ENCODE results near the gene FBXW7. TPM values are rescaled to one million over a fixed set of nuclear protein-coding genes. Genes with fewer than 3 reads are reported as not detected.

FBXW7 gene
- total RNA-seq, 2 donors from 2014 or later = 39.9 to 49.4 TPM

DNA sequence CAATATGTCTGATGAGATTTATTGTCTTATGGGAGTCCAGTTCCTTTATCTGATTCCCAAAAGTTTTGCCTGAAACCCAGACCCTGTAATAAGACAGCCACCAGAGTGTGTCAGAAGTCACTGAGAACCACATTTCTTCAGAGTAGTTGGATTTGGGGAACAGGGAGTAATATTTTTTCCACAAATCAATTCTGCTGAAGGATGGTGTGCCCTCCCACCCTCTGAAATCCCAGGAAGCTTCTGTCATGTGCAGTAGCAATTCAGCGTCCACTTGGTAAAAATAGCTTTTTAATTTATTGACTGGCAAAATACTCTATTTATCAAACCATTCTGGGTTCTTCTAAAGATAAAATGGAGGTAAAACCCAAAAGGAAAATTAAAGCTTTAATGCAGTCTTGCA is 229.4 kb downstream of the FBXW7 start:
- Histone ChIP-seq H3K36me3 (no peaks in the 10 kb centered on the region), H3K9me3 (no peaks in the 10 kb centered on the region), H3K27ac (no peak overlapping the region), H3K4me1 (no peaks in the 10 kb centered on the region), H3K4me3 (no peak overlapping the region), H3K27me3 (no peaks in the 10 kb centered on the region)
- TF ChIP-seq, protein P1, sequence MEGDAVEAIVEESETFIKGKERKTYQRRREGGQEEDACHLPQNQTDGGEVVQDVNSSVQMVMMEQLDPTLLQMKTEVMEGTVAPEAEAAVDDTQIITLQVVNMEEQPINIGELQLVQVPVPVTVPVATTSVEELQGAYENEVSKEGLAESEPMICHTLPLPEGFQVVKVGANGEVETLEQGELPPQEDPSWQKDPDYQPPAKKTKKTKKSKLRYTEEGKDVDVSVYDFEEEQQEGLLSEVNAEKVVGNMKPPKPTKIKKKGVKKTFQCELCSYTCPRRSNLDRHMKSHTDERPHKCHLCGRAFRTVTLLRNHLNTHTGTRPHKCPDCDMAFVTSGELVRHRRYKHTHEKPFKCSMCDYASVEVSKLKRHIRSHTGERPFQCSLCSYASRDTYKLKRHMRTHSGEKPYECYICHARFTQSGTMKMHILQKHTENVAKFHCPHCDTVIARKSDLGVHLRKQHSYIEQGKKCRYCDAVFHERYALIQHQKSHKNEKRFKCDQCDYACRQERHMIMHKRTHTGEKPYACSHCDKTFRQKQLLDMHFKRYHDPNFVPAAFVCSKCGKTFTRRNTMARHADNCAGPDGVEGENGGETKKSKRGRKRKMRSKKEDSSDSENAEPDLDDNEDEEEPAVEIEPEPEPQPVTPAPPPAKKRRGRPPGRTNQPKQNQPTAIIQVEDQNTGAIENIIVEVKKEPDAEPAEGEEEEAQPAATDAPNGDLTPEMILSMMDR (IDR thresholded peaks at IDR 0.05) = no peak
- no peak for DNase-seq (ENCODE audit: low spot score)

DNA sequence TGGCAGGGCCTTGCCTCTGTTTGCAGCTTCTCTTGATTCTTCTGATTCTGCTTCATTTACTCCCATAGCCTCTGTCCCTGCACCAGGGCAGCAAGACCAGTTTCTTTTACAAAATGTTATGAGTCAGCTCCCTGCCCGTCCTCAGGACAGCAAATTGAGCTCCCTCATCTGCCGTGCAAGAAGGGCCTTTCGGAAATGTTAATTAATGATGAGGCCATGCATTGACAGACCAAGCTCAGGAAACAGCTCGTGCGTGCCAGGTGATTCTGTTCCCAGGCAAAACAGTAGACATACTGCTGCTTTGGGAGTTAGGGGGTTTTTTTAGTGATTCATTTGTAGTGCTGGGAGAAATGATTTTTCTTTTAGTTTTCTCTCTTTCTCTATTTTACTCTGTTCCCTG is 231.7 kb downstream of the FBXW7 start:
- no peak for DNase-seq (ENCODE audit: low spot score)
- Histone ChIP-seq H3K4me3 (no peak overlapping the region), H3K27me3 (no peaks in the 10 kb centered on the region), H3K27ac (no peak overlapping the region), H3K9me3 (no peaks in the 10 kb centered on the region), H3K4me1 (no peaks in the 10 kb centered on the region), H3K36me3 (no peaks in the 10 kb centered on the region)
- TF ChIP-seq, protein P1 (IDR thresholded peaks at IDR 0.05) = no peak

DNA sequence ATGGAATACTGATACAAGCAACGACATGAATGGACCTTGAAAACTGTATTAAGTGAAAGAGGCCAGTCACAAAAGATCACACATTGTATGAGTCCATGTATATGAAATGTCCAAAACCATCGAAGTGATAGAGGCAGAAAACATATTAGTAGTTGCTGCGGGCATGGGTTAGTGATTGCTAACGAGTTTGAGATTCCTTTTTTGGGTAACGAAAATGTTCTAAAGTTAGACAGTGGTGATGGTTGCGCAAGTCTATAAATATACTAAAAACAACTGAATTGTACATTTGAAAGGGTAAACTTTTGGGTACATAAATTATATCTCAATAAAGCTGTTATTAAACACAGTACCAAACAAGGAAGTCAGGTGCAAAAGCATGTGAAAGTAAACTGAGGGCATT is 234.5 kb downstream of the FBXW7 start:
- no peaks in the 10 kb centered on the region for H3K4me1 ChIP-seq
- TF ChIP-seq, protein P1 (IDR thresholded peaks at IDR 0.05) = no peak
- H3K27ac ChIP-seq = no peak overlapping the region
- no peak overlapping the region for H3K4me3 ChIP-seq
- H3K36me3 ChIP-seq = no peaks in the 10 kb centered on the region
- H3K27me3 ChIP-seq = no peaks in the 10 kb centered on the region
- no peak for DNase-seq (ENCODE audit: low spot score)
- H3K9me3 ChIP-seq = no peaks in the 10 kb centered on the region

DNA sequence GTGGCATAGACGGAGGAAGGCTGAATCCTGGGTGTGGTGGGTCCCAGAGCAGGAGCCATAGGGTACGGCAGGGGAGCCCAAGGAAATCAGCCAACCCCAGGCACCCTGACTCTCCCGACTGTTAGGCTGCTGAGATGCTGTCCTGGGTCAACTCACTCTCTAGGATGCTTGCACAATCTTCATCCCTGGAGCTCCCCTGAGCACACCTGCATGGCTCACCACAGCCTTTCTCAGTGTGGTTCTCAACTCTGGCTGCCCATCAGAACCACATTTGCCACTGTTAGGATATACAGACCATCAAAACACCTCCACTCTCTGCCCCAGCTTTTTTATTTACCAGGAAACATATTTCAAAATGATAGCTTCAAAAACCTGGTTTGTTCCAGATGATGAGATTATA is 236.3 kb downstream of the FBXW7 start:
- no peaks in the 10 kb centered on the region for H3K27me3 ChIP-seq
- H3K4me1 ChIP-seq = no peaks in the 10 kb centered on the region
- no peak for DNase-seq (ENCODE audit: low spot score)
- no peaks in the 10 kb centered on the region for H3K36me3 ChIP-seq
- no peak overlapping the region for H3K27ac ChIP-seq
- H3K4me3 ChIP-seq = no peak overlapping the region
- no peaks in the 10 kb centered on the region for H3K9me3 ChIP-seq
- TF ChIP-seq, protein P1 (IDR thresholded peaks at IDR 0.05) = no peak

DNA sequence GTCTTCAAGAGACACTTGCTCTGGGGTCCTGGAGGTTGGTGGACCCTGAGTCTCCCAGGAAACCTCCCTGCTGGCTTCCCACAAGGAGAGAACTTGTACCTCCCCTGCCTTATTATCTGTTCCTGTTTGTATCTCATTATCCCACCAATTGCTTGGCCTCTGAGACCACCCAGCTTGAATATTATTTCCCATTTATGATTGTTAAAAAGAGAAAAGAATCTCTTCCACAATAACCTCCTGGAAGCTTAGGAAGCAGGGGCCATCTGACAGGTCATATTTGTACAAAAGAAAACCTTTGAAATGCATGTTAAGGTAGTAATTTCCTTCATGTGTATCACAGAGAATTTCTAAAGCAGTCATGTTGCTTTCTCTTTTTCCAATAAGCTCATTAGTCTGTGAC is 239.5 kb downstream of the FBXW7 start:
- Histone ChIP-seq H3K27me3 (no peaks in the 10 kb centered on the region), H3K4me1 (no peaks in the 10 kb centered on the region), H3K27ac (no peak overlapping the region), H3K4me3 (no peak overlapping the region), H3K36me3 (no peaks in the 10 kb centered on the region), H3K9me3 (no peaks in the 10 kb centered on the region)
- TF ChIP-seq, protein P1 (IDR thresholded peaks at IDR 0.05) = no peak
- no peak for DNase-seq (ENCODE audit: low spot score)

DNA sequence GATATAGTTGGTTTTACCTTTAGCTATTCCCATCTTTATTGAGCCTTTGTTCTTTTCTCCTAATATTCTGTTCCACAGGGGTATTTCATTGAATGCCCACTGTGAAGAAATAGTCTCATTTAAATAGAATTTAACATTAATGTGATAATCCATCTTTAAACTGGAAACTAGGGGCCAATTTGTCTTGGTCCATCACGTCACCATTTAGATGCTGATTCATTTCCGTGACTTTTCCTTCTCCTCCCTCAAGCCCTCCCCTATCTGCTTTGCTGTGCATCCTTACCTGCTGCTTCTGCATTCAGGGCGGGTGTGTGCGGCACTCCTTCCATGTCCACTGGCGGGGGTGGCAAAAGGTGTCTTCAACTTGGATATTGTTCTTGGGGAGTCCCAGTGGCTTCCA is 241.1 kb downstream of the FBXW7 start:
- Histone ChIP-seq H3K36me3 (no peaks in the 10 kb centered on the region), H3K4me1 (no peaks in the 10 kb centered on the region), H3K27me3 (no peaks in the 10 kb centered on the region), H3K4me3 (no peak overlapping the region), H3K27ac (no peak overlapping the region), H3K9me3 (no peaks in the 10 kb centered on the region)
- DNase-seq (ENCODE audit: low spot score) = no peak
- TF ChIP-seq, protein P1 (IDR thresholded peaks at IDR 0.05) = no peak
